HG02623 (cell line): Measurements from ENCODE around the gene EIF3L.

ENCODE experiments used
- ATAC-seq: cut with Tn5 transposase; IDR thresholded peaks from one replicate; pipeline ENCODE4 v1.9.1; 2021; ENCODE audit warnings: moderate library complexity; ENCODE audit not compliant: unreplicated experiment

Gene EIF3L

GRCh38 chr22:37850801-37851200 is 1.6 kb downstream of the EIF3L start:
- no peak for ATAC-seq

GRCh38 chr22:37852418-37852817 is 3.2 kb downstream of the EIF3L start:
- ATAC-seq: no peak

- ATAC-seq: no peak
Measured at GRCh38 chr22:37854946-37855345, 5.7 kb downstream of the EIF3L start.

GRCh38 chr22:37855462-37855861 is 6.2 kb downstream of the EIF3L start:
- no peak for ATAC-seq

GRCh38 chr22:37860796-37861421 is 11.7 kb downstream of the EIF3L start:
- no peak for ATAC-seq

- ATAC-seq: no peak
Measured at GRCh38 chr22:37862570-37863325, 13.5 kb downstream of the EIF3L start.

GRCh38 chr22:37865510-37865909 is 16.3 kb downstream of the EIF3L start:
- ATAC-seq: no peak

GRCh38 chr22:37870273-37870672 is 21.1 kb downstream of the EIF3L start:
- no peak for ATAC-seq

GRCh38 chr22:37880668-37881440 is 31.6 kb downstream of the EIF3L start:
- no peak for ATAC-seq

GRCh38 chr22:37884420-37884819 is 35.2 kb downstream of the EIF3L start:
- ATAC-seq: no peak

GRCh38 chr22:37887584-37888378 is 38.6 kb downstream of the EIF3L start:
- ATAC-seq: no peak

- ATAC-seq: no peak
Measured at GRCh38 chr22:37891926-37892325, 42.7 kb downstream of the EIF3L start.

- no peak for ATAC-seq
Measured at GRCh38 chr22:37892566-37893335, 43.5 kb downstream of the EIF3L start.

GRCh38 chr22:37893583-37893983 is 44.4 kb downstream of the EIF3L start:
- no peak for ATAC-seq

- no peak for ATAC-seq
Measured at GRCh38 chr22:37894939-37895670, 45.9 kb downstream of the EIF3L start.

GRCh38 chr22:37896181-37896592 is 47.0 kb downstream of the EIF3L start:
- ATAC-seq: no peak

GRCh38 chr22:37896939-37897338 is 47.7 kb downstream of the EIF3L start:
- ATAC-seq: no peak

GRCh38 chr22:37897807-37898206 is 48.6 kb downstream of the EIF3L start:
- no peak for ATAC-seq

GRCh38 chr22:37898441-37899181 is 49.4 kb downstream of the EIF3L start:
- ATAC-seq: no peak
